HepG2 (cell line): ENCODE measurements around the gene PPIP5K1. TPM values are rescaled to one million over a fixed set of nuclear protein-coding genes. Genes with fewer than 3 reads are reported as not detected.
A peak's percentile ranks its signal among the peaks of the same experiment; 100 is the strongest.

Experiments
- ATAC-seq: fragments of 200-7000 bp; cut with Tn5 transposase; 3 replicates; pipeline ENCODE4 v1.9.1; 2020; ENCODE audit warnings: mild to moderate bottlenecking, moderate library complexity
- BruUV-seq: library from RNA; stranded (reverse); fragments of 400-500 nt; replicated peaks from 2 replicates; lab custom pipeline; 2021; lab: Mats Ljungman, UMichigan
- CTCF ChIA-PET: fragments of 300-600 bp; formaldehyde crosslinking; extraction: SDS; loops from one replicate; lab custom pipeline; 2021; ENCODE audit warnings: low total read pairs, inconsistent platforms, low intra/inter-chr PET ratio; lab: Yijun Ruan, JAX
- POLR2A ChIA-PET: fragments of 350-600 bp; sonication (Branson Sonifier 250); formaldehyde crosslinking; loops from one replicate; lab custom pipeline; 2020; ENCODE audit warnings: antibody characterized with exemption, inconsistent platforms; lab: Yijun Ruan, JAX
- DNase-seq: peaks from one replicate; pipeline ENCODE4 v3.0.0-alpha.2; 2015; ENCODE audit warnings: low spot score
- FAIRE-seq: peaks from 3 replicates; lab custom pipeline; 2011; peaks lifted over from hg19 to GRCh38; lab: Jason Lieb, UNC
- H2AFZ ChIP-seq: one replicate; pipeline ENCODE4 v1.6.1; 2011; ENCODE audit warnings: low read length, inconsistent platforms
- H3K27ac ChIP-seq: fragments of 300-600 bp; 3 replicates; pipeline ENCODE4 v1.8.0; 2011; ENCODE audit warnings: mixed run types, mild to moderate bottlenecking, mixed read lengths, low read length, inconsistent platforms; ENCODE audit not compliant: insufficient read depth; ENCODE audit errors: extremely low read length
- H3K27me3 ChIP-seq, 2 experiments: fragments of 200-600 bp in 1 of 2; 2 replicates in 1 of 2; 3 replicates in 1 of 2; pipeline versions ENCODE4 v1.6.0 to v1.8.0; 2011; ENCODE audit warnings: low read length in 2 of 2, mild to moderate bottlenecking in 2 of 2, moderate library complexity in 2 of 2, inconsistent platforms in 1 of 2; ENCODE audit not compliant: insufficient read depth in 2 of 2, control insufficient read depth in 1 of 2
- H3K36me3 ChIP-seq, 2 experiments: fragments of 200-600 bp in 1 of 2; replicated peaks in 1 of 2; 2 replicates in 1 of 2; 3 replicates in 1 of 2; pipeline versions ENCODE4 v1.5.1 to v1.8.0; 2011; ENCODE audit warnings: low read length in 2 of 2, inconsistent platforms in 1 of 2; ENCODE audit not compliant: insufficient read depth in 2 of 2, control insufficient read depth in 1 of 2
- H3K4me1 ChIP-seq: 2 replicates; pipeline ENCODE4 v1.5.1; 2012; ENCODE audit warnings: low read length, inconsistent platforms; ENCODE audit not compliant: insufficient read depth
- H3K4me2 ChIP-seq: 2 replicates; pipeline ENCODE4 v1.6.0; 2011; ENCODE audit warnings: low read depth, low read length, inconsistent platforms
- H3K4me3 ChIP-seq, 3 experiments: fragments of 200-600 bp in 1 of 3; sonication (generic), shearing (Covaris generic) in 1 of 3; replicated peaks in 1 of 3; 2 replicates each; pipeline ENCODE4 v1.5.1; 2011 to 2016; ENCODE audit warnings: low read length in 3 of 3, inconsistent platforms in 2 of 3, low read depth in 2 of 3, mild to moderate bottlenecking in 2 of 3, control low read depth in 1 of 3, mixed read lengths in 1 of 3; ENCODE audit not compliant: insufficient read depth in 1 of 3
- H3K79me2 ChIP-seq: one replicate; pipeline ENCODE4 v1.6.1; 2011; ENCODE audit warnings: low read length, inconsistent platforms; ENCODE audit not compliant: insufficient read depth
- H3K9ac ChIP-seq: 2 replicates; pipeline ENCODE4 v1.6.0; 2011; ENCODE audit warnings: mild to moderate bottlenecking, low read depth, low read length, inconsistent platforms; ENCODE audit not compliant: insufficient read depth
- H3K9me3 ChIP-seq: 2 replicates; pipeline ENCODE4 v1.5.1; 2012; ENCODE audit warnings: mild to moderate bottlenecking, low read length
- H4K20me1 ChIP-seq: 2 replicates; pipeline ENCODE4 v1.6.0; 2011; ENCODE audit warnings: inconsistent platforms, mild to moderate bottlenecking, low read length, moderate library complexity; ENCODE audit not compliant: insufficient read depth
- HMGA1 ChIP-seq: sonication (generic); formaldehyde crosslinking; conservative IDR thresholded peaks from 2 replicates; pipeline ENCODE4 v1.4.0; 2020; ENCODE audit warnings: missing genetic modification reagents
- RFX1 ChIP-seq: fragments of 450-650 bp; IDR thresholded peaks from 2 replicates; pipeline ENCODE4 v1.6.1; 2017
- RFX3 ChIP-seq: IDR thresholded peaks from 2 replicates; pipeline ENCODE4 v1.6.1; 2016; ENCODE audit warnings: missing biosample characterization, missing genetic modification reagents
- SAP130 ChIP-seq: IDR thresholded peaks from 2 replicates; pipeline ENCODE4 v1.6.1; 2016; ENCODE audit warnings: low read depth
- YY1 ChIP-seq: IDR thresholded peaks from 2 replicates; pipeline ENCODE4 v1.6.1; 2011; ENCODE audit warnings: low read length, low read depth, moderate library complexity, mild to moderate bottlenecking; ENCODE audit not compliant: insufficient read depth, insufficient replicate concordance
- ZNF747 ChIP-seq: sonication (generic); formaldehyde crosslinking; IDR thresholded peaks from 2 replicates; pipeline ENCODE4 v1.8.1; 2023; ENCODE audit warnings: missing genetic modification reagents, mild to moderate bottlenecking, borderline replicate concordance
- WGBS: methylation state at CpG from one replicate; pipeline ENCODE4 v1.1.6; 2017; ENCODE audit warnings: low lambda C conversion rate; 5-methylcytosine and 5-hydroxymethylcytosine counted together
- in situ Hi-C: cut with HindIII; loops from 2 replicates; pipeline ENCODE4 v1.10.0; 2017; ENCODE audit warnings: low pct_unique_long_range_greater_than_20kb; ENCODE audit not compliant: extremely low pct_ligation_motif_present
- intact Hi-C: fragments of 100-400 bp; cut with micrococcal nuclease; formaldehyde crosslinking; loops from one replicate; pipeline ENCODE4 v1.10.0; 2022; ENCODE audit not compliant: unreplicated experiment
- polyA plus RNA-seq, 8 experiments: library from polyadenylated mRNA; depleted of rRNA in 3 of 8; stranded (reverse) in 7 of 8; unstranded in 1 of 8; fragments of >200 nt; fragmentation: Illumina TruSeq in 4 of 8; extraction: Trizol in 4 of 8; gene quantifications; 2 replicates each; pipeline versions ENCODE4 v1.2.1 to v1.2.3, GENCODE V29; 2011 to 2016; ENCODE audit warnings: low read depth in 4 of 8, missing spikeins in 1 of 8, mixed read lengths in 1 of 8; ENCODE audit not compliant: insufficient read depth in 1 of 8
- total RNA-seq, 5 experiments: library from RNA; depleted of rRNA; stranded (reverse); fragments of >200 nt; fragmentation: Illumina TruSeq; extraction: Trizol; gene quantifications; 2 replicates each; pipeline ENCODE4 v1.2.3, GENCODE V29; 2016; ENCODE audit warnings: low read depth in 1 of 5
- TF ChIP-seq, protein P1 (sequence below): sonication (generic); formaldehyde crosslinking; IDR thresholded peaks from one replicate; pipeline ENCODE4 v1.5.1; 2020; ENCODE audit warnings: mild to moderate bottlenecking, missing genetic modification reagents; ENCODE audit errors: not compliant biosample characterization
- TF ChIP-seq, protein P2 (sequence below): sonication (generic); formaldehyde crosslinking; IDR thresholded peaks from 2 replicates; pipeline ENCODE4 v1.5.0; 2020; ENCODE audit warnings: mild to moderate bottlenecking, missing genetic modification reagents
- TF ChIP-seq, protein P3 (sequence below): IDR thresholded peaks from 2 replicates; pipeline ENCODE4 v1.6.1; 2016; ENCODE audit warnings: control low read depth

The PPIP5K1 gene
- total and polyA plus RNA-seq, 2 of the 13 experiments (the other 11 are each of a cell fraction or from before 2014, with no cell fraction given), result 9.9 to 10.9 TPM

DNA sequence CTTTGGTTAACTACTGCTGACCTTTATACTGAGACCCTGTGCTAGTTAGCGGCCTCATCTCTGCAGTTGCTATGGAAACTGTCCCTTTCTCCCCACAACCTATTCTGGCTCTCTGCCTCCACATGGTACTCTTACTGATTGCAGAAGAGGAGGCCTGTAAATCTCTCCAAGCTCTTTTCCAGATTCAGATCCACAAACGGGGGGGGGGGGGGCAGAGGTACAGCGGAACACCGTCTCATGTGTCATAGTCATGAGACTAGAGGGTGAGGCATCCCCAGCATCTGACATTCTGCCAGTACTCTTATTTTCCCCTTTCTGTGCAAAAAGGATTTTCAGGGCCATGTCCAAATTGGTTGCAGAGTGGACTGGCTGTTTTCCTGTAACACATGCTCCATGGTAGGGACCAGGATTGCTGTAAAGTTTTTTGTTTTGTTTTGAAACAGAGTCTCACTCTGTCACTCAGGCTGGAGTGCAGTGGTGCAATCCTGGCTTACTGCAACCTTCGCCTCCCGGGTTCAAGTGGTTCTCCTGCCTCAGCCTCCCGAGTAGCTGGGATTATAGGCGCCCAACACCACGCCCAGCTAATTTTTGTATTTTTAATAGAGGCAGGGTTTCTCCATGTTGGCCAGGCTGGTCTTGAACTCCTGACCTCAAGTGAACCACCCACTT, 80.9 kb downstream of the PPIP5K1 start:
- H3K27ac ChIP-seq, result peak overlapping the region; percentile 58
- FAIRE-seq (no peak), ATAC-seq (no peak), DNase-seq (peak; percentile 20)
- H3K27me3 ChIP-seq, result peaks cover 2 to 7% of the 10 kb centered on the region in 2 experiments; a peak in 3 of 5 replicates
- in situ Hi-C loops, result no loop called here
- peak overlapping the region in 2 of 3 experiments; percentile 67 to 78; a peak in 5 of 6 replicates for H3K4me3 ChIP-seq
- H2AFZ ChIP-seq, result no peak overlapping the region
- H3K9ac ChIP-seq, result no peak overlapping the region
- no peaks in the 10 kb centered on the region for H3K36me3 ChIP-seq
- no TSS peak for BruUV-seq
- no peaks in the 10 kb centered on the region for H3K9me3 ChIP-seq
- peaks cover 32% of the 10 kb centered on the region for H3K4me1 ChIP-seq
- peak overlapping the region; percentile 98 for H3K4me2 ChIP-seq
- CTCF ChIA-PET, result no interaction called here
- H4K20me1 ChIP-seq, result no peaks in the 10 kb centered on the region
- no peaks in the 10 kb centered on the region for H3K79me2 ChIP-seq
- WGBS, result 2% methylated on average over 9 of the region's 9 CpGs
- intact Hi-C loops, result no loop called here
- POLR2A ChIA-PET, result interaction anchor here (0.6 to 4.0 kb wide), 2 partner anchors 9 to 16 kb away, joined by 3 to 24 read pairs; partner anchors contain the start of gene TP53BP1
- TF ChIP-seq RFX1 (peak; percentile 49), YY1 (no peak), ZNF747 (CRISPR knock-in tag) (no peak), SAP130 (no peak), RFX3 (peak; percentile 47; the same call in 1 of the 2 replicates), HMGA1 (CRISPR knock-in tag) (no peak)
- TF ChIP-seq, protein P1, sequence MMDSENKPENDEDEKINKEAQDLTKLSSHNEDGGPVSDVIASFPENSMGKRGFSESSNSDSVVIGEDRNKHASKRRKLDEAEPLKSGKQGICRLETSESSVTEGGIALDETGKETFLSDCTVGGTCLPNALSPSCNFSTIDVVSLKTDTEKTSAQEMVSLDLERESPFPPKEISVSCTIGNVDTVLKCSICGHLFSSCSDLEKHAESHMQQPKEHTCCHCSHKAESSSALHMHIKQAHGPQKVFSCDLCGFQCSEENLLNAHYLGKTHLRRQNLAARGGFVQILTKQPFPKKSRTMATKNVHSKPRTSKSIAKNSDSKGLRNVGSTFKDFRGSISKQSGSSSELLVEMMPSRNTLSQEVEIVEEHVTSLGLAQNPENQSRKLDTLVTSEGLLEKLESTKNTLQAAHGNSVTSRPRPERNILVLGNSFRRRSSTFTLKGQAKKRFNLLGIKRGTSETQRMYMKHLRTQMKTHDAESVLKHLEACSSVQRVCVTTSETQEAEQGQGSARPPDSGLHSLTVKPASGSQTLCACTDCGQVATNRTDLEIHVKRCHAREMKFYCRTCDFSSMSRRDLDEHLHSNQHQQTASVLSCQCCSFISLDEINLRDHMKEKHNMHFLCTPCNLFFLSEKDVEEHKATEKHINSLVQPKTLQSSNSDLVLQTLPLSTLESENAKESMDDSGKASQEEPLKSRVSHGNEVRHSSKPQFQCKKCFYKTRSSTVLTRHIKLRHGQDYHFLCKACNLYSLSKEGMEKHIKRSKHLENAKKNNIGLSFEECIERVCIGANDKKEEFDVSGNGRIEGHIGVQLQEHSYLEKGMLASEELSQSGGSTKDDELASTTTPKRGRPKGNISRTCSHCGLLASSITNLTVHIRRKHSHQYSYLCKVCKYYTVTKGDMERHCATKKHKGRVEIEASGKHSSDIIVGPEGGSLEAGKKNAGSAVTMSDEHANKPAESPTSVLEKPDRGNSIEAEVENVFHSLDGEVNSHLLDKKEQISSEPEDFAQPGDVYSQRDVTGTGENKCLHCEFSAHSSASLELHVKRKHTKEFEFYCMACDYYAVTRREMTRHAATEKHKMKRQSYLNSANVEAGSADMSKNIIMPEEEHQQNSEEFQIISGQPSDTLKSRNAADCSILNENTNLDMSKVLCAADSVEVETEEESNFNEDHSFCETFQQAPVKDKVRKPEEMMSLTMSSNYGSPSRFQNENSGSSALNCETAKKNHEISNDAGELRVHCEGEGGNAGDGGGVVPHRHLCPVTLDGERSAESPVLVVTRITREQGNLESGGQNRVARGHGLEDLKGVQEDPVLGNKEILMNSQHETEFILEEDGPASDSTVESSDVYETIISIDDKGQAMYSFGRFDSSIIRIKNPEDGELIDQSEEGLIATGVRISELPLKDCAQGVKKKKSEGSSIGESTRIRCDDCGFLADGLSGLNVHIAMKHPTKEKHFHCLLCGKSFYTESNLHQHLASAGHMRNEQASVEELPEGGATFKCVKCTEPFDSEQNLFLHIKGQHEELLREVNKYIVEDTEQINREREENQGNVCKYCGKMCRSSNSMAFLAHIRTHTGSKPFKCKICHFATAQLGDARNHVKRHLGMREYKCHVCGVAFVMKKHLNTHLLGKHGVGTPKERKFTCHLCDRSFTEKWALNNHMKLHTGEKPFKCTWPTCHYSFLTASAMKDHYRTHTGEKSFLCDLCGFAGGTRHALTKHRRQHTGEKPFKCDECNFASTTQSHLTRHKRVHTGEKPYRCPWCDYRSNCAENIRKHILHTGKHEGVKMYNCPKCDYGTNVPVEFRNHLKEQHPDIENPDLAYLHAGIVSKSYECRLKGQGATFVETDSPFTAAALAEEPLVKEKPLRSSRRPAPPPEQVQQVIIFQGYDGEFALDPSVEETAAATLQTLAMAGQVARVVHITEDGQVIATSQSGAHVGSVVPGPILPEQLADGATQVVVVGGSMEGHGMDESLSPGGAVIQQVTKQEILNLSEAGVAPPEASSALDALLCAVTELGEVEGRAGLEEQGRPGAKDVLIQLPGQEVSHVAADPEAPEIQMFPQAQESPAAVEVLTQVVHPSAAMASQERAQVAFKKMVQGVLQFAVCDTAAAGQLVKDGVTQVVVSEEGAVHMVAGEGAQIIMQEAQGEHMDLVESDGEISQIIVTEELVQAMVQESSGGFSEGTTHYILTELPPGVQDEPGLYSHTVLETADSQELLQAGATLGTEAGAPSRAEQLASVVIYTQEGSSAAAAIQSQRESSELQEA, result no peak
- TF ChIP-seq, protein P2, sequence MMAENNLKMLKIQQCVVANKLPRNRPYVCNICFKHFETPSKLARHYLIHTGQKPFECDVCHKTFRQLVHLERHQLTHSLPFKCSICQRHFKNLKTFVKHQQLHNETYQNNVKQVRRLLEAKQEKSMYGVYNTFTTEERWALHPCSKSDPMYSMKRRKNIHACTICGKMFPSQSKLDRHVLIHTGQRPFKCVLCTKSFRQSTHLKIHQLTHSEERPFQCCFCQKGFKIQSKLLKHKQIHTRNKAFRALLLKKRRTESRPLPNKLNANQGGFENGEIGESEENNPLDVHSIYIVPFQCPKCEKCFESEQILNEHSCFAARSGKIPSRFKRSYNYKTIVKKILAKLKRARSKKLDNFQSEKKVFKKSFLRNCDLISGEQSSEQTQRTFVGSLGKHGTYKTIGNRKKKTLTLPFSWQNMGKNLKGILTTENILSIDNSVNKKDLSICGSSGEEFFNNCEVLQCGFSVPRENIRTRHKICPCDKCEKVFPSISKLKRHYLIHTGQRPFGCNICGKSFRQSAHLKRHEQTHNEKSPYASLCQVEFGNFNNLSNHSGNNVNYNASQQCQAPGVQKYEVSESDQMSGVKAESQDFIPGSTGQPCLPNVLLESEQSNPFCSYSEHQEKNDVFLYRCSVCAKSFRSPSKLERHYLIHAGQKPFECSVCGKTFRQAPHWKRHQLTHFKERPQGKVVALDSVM (CRISPR knock-in tag), result 0 out of 2 replicates have a peak, but pooled peaks have one; percentile 29
- TF ChIP-seq, protein P3, sequence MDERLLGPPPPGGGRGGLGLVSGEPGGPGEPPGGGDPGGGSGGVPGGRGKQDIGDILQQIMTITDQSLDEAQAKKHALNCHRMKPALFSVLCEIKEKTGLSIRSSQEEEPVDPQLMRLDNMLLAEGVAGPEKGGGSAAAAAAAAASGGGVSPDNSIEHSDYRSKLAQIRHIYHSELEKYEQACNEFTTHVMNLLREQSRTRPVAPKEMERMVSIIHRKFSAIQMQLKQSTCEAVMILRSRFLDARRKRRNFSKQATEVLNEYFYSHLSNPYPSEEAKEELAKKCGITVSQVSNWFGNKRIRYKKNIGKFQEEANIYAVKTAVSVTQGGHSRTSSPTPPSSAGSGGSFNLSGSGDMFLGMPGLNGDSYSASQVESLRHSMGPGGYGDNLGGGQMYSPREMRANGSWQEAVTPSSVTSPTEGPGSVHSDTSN (CRISPR knock-in tag), result no peak
